ENCODE measurements around the gene TNFAIP8.
A peak's percentile ranks its signal among the peaks of the same experiment; 100 is the strongest.

The TNFAIP8 gene

GRCh38 chr5:119313658-119314605, 41.9 kb upstream of the TNFAIP8 start:
- no peak for DNase-seq (ENCODE audit: extremely low read depth, low read depth)
- H3K4me3 ChIP-seq (replicated peaks; ENCODE audit: low read depth, low read length) = no peak overlapping the region
- no peak for TF ChIP-seq CTCF (IDR thresholded peaks at IDR 0.05; ENCODE audit: low read depth, low read length, missing control alignments)

DNA sequence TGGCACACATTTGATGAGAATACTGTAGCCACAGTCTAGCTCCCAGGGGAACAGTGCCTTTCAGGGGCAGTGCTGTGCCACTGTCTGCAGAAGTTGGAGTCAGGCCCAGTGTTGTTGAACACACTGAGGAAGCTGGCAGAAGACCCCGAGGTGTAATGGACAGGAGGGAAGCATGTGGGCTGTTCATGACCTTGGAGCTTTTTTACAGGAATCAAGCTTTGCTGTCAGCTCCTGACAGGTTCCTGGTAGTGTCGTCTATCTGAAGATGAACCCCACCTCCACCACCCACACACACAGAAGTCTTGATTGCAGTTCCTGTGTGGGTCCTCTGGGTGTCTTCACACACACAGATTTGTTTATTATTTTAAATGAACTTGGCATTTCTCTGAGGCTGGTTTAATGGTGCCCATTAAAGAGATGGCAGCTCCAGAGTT, 40.3 kb upstream of the TNFAIP8 start:
- H3K4me3 ChIP-seq (replicated peaks; ENCODE audit: low read depth, low read length) = no peak overlapping the region
- TF ChIP-seq CTCF (IDR thresholded peaks at IDR 0.05; ENCODE audit: low read depth, low read length, missing control alignments) = peak; percentile 12
- no peak for DNase-seq (ENCODE audit: extremely low read depth, low read depth)

DNA sequence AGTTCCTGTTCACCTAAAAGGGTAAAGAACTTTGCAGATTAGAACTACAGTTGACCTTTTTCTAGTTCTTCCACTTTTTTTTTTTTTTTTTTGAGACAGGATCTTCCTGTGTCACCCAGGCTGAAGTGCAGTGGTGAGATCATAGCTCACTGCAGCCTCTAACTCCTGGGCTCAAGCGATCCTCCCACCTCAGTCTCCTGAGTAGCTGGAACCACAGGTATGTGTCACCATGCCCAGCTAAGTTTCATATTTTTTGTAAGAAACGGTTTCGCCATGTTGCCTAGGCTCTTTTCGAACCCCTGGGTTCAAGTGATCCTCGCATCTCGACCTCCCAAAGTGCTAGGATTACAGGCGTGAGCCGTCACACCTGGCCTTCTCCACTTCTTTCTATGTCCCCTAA, 39.7 kb upstream of the TNFAIP8 start:
- no peak overlapping the region for H3K4me3 ChIP-seq (replicated peaks; ENCODE audit: low read depth, low read length)
- no peak for TF ChIP-seq CTCF (IDR thresholded peaks at IDR 0.05; ENCODE audit: low read depth, low read length, missing control alignments)
- DNase-seq (ENCODE audit: extremely low read depth, low read depth) = no peak

DNA sequence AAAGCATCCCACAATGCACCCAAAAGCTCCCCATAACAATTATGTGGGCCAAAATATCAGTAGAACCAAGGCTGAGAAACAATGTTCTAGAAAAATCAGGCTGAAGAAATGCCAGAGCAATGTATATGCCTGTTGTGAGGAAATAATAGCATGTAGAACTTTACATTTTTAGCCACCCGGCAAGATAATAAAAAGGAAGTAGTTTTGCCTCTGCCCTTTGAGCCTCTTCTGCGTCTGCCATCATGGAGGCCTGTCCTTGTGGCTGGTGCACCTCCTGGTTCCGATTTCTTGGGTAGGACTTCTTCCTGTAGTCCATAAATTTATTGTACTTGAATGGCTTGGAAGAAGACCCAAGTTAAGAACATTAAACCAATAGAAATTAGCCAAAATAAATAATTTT, 38.9 kb upstream of the TNFAIP8 start:
- DNase-seq (ENCODE audit: extremely low read depth, low read depth) = no peak
- no peak for TF ChIP-seq CTCF (IDR thresholded peaks at IDR 0.05; ENCODE audit: low read depth, low read length, missing control alignments)
- H3K4me3 ChIP-seq (replicated peaks; ENCODE audit: low read depth, low read length) = no peak overlapping the region

DNA sequence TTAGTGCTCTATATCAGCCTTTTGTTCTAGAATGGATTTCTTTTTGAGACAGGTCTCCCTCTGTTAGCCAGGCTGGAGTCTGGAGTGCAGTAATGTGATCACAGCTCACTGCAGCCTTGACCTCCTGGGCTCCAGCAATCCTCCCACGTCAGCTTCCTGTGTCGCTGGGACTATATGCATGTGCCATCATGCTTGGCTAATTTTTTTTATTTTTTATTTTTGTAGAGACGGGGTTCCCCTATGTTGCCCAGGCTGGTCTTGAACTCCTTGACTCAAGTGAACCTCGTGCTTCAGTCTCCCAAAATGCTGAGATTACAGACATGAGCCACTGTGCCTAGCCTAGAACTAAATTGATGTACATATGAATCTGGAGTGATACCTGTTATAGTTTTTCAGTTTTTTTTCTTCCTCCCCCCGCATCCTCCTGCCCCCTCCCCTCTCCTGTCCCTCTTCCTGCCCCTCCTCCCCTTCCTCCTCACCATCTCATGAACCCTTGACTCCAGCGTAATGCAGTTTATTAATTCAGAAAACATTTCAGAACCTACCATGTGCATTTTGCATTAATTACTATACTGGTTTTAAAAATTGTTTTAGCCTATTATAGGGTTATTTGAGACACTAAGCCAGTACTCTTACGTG, 37.4 kb upstream of the TNFAIP8 start:
- no peak for TF ChIP-seq CTCF (IDR thresholded peaks at IDR 0.05; ENCODE audit: low read depth, low read length, missing control alignments)
- DNase-seq (ENCODE audit: extremely low read depth, low read depth) = no peak
- no peak overlapping the region for H3K4me3 ChIP-seq (replicated peaks; ENCODE audit: low read depth, low read length)

- DNase-seq (ENCODE audit: extremely low read depth, low read depth) = no peak
- no peak for TF ChIP-seq CTCF (IDR thresholded peaks at IDR 0.05; ENCODE audit: low read depth, low read length, missing control alignments)
- H3K4me3 ChIP-seq (replicated peaks; ENCODE audit: low read depth, low read length) = no peak overlapping the region
Measured at GRCh38 chr5:119319401-119319800, 36.4 kb upstream of the TNFAIP8 start.

All from HFF-Myc (cell line).